G401 (cell line): Measurements from ENCODE around the gene TEAD2. TPM values are rescaled to one million over a fixed set of nuclear protein-coding genes. Genes with fewer than 3 reads are reported as not detected.

Experiments used
- DNase-seq: peaks from one replicate; pipeline ENCODE4 v3.0.0-alpha.2; 2015; ENCODE audit warnings: low spot score
- in situ Hi-C: cut with HindIII; loops from 2 replicates; pipeline ENCODE4 v1.10.0; 2016; ENCODE audit warnings: low sequenced_read_pairs, mixed read lengths
- total RNA-seq: library from RNA; depleted of rRNA; stranded (reverse); fragments of >200 nt; shearing (Covaris generic); gene quantifications from 2 replicates; pipeline ENCODE4 v1.2.3, GENCODE V29; 2014; rRNA removed

Gene TEAD2
- 30.2 and 33.2 TPM in 2 replicates for total RNA-seq

DNA sequence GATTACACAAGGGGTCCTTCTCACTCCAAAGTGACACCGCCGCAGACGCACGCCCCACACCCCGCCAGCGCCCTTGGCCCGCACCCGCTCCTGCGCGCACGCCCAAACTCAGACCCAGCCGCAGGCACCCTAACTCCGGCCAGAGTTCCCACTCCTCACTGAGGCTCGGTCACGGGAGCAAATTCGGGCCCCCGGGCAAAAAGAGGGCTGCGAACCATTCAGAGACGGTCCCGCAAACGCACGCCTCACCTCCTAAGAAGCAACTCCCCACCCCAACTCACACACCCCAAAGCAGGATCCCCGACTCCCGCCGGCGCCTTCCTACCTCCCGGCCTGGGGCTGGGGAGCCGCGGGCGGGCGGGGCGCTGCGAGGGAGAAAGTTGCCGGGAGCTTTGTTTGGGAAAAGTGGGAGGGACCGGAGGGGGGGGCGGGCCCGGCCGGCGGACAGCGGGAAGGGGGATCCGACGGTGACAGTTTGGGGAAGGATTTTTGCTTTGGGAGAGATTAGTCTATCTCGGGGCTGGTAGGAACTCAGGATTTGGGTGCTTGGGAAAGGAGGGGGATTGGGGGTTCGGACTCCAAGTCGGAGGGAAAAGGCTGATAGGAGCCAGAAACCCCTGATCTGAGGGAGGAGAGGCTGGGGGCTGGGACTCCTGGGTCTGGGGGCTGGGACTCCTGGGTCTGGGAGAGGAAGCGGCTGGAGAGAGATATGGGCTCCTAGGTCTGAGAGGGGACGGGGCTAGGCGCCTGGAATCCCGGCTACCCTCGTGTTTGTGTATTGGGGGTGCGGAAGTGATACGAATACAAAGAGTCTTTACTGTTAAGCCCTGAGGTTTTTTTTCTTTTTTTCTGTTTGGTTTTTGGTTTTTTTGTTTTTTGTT, at the start of gene TEAD2:
TSS of gene TEAD2 (minus strand) at position 369 of the 881 bp plus-strand sequence. CDS start 2,341 bp downstream, outside the sequence.
- no peak for DNase-seq
- in situ Hi-C loops, result no loop called here

DNA sequence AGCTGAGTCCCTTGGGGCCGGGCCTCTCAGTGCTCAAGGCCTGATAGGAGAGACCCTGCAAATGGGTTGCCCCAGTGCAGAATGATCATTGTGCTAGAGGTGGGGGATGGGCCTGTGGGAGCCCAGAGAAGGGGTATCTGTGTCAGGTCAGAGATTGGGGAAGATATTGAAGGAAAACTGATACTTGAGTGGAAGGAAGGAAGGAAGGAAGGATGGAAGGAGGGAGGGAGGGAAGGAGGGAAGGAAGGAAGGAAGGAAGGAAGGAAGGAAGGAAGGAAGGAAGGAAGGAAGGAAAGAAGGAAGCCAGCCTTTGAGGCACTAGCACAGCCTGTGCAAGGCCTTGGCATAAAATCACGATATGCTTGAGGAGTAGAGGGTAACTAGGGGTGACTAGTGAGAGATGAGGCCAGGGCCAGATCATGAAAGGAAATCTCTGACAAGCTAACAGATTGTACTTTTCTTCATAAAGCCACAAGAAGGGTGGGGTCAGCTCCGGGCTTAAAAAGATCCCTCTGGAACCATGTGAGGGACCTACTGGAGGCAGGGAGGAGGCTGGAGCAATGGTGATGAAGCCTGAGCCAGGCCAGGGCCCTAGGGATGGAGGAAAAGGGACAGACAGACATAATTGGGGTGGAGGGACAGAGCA, 49.6 kb upstream of the TEAD2 start:
- in situ Hi-C loops, result no loop called here

GRCh38 chr19:49409441-49410029, 47.3 kb upstream of the TEAD2 start:
- in situ Hi-C loops, result no loop called here

More for the DNA sequence above, 49.6 kb upstream of the TEAD2 start:
- DNase-seq, result no peak

GRCh38 chr19:49408816-49409440, 46.7 kb upstream of the TEAD2 start:
- DNase-seq, result no peak
- in situ Hi-C loops, result no loop called here

More at GRCh38 chr19:49409441-49410029, 47.3 kb upstream of the TEAD2 start:
- DNase-seq, result no peak

GRCh38 chr19:49407482-49408015, 45.3 kb upstream of the TEAD2 start:
- in situ Hi-C loops, result no loop called here
- DNase-seq, result no peak

DNA sequence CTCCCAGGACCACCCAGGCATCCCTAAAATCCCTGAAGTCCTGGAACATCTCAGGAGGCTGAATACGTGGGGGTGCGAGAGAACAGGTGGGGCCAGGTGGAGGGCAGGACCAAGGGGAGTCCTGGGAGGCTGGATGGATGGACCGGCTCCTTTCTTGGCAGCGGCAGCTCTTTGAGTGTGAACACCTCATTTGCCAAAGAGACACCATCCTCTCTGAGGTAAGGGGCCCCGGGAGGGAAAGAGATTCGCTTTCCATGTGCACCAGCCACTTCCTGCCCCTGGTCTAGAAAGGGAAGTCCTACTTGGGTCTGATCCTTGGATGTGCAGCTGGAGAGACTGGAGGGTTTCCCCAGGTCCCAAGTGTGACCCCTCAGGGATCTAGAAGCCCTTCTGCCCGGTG, 44.9 kb upstream of the TEAD2 start:
- in situ Hi-C loops, result no loop called here
- no peak for DNase-seq

- in situ Hi-C loops, result no loop called here
- peak; percentile 32 for DNase-seq
These were observed 41.4 kb upstream of the TEAD2 start for GRCh38 chr19:49403404-49404187.

DNA sequence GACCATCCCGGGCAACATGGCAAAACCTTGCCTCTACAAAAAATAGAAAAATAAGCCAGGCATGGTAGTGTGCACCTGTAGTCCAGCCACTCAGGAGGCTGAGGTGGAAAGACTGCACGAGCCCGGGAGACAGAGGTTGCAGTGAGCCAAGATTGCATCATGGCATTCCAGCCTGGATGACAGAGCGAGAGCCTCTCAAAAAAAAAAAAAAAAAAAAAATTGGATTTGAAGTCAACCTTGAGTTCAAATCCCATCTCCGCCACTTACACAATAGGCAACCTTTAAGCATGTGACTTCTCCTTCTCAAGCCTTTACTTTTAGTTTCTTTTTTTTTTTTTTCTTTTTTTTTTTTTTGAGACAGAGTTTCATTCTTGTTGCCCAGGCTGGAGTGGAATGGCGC, 37.8 kb upstream of the TEAD2 start:
- in situ Hi-C loops, result no loop called here
- no peak for DNase-seq

- in situ Hi-C loops, result no loop called here
- peak; percentile 68 for DNase-seq
These were observed 36.7 kb upstream of the TEAD2 start for GRCh38 chr19:49398931-49399330.

- in situ Hi-C loops, result no loop called here
- peak; percentile 23 for DNase-seq
These were observed 35.9 kb upstream of the TEAD2 start for GRCh38 chr19:49398001-49398615.

DNA sequence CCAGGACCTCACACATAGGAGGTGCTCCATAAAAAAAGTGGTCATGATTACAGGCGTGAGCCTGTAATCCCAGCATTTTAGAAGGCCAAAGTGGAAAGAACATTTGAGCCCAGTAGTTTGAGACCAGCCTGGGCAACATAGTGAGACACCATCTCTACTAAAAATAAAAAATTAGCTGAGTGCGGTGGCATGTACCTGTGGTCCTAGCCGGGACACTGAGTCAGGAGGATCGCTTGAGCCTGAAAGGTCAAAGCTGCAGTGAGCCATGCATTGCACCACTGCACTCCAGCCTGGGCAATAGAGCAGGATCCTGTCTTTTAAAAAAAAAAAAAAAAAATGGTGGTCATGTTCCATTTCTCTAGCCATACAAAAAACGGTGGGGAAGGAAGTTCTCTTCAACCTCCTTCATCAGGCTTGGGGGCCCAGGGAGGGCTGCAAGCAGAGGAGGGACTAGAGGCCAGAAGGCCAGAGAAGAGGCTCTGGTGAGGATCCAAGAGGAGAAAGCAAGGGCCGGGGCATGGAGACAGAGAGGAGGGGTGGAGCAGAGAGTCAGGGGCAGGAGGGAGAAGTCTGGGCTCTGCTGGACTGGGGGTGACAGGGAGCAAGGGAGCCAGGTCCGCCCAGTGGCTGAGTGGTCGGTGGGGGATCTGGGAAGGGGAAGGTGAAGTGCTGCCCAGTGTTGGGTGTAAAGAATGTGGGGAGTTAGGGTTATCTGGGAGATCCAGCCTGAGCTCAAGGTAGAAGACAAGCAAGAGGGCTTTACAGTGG, 34.7 kb upstream of the TEAD2 start:
- DNase-seq, result no peak
- in situ Hi-C loops, result no loop called here

DNA sequence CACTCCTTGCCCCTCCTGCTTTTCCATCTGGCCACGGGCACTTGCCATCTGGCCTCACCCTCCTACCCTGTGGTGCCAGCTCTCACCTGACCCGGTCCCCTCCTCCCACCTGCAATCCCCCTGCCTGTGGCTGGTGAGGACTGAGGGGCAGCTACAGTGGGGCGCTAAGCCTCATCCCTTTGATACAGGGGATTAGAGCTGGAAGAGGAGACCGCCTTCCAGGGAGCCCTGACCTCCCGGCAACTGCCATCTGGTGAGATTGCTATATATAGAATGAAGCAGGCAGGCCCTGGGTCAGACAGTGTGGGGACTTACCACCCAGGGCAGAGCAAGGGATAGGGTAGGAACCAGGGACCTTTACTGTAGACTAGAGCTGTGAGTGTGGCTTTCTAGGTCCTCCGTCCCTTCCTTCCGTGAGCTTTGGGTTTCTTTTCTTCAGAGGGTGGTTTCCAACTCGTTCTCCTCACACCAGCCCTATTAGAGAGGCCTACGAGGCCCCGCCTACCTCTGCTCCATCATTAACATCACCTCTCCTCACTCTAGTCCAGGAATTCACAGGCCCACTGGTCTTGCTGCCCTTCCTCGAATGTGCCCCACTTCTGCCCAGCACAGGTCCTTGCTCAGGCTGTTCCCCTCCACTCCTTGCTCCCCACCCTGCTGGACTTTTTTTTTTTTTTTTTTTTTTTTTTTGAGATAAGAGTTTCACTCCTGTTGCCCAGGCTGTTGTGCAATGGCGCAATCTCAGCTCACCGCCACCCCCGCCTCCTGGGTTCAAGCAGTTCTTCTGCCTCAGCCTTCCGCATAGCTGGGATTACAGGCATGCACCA, 33.6 kb upstream of the TEAD2 start:
- DNase-seq, result peak; percentile 87
- in situ Hi-C loops, result no loop called here

DNA sequence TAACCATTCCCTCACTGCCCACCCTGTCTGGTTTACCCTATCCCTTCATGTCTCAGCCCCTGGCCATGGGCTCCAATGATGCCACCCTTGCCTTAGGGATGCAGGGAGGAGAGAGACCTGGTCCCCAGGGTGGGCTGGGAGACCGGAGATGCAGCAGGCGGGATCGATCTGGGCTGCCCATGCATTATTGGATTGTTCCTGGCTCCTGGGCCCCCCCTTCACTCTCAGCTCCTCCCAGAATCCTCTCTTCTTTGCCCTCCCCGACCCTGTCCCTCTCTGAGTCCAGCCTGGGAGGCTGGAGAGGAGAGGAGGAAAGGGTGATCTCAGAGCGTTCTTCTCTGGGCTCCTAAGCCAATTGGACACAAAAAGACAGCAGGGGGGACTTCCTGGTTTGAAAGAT, 31.7 kb upstream of the TEAD2 start:
- DNase-seq, result peak; percentile 16
- in situ Hi-C loops, result no loop called here

- in situ Hi-C loops, result no loop called here
- peak; percentile 96 for DNase-seq
These were observed 29.6 kb upstream of the TEAD2 start for GRCh38 chr19:49391581-49392399.

DNA sequence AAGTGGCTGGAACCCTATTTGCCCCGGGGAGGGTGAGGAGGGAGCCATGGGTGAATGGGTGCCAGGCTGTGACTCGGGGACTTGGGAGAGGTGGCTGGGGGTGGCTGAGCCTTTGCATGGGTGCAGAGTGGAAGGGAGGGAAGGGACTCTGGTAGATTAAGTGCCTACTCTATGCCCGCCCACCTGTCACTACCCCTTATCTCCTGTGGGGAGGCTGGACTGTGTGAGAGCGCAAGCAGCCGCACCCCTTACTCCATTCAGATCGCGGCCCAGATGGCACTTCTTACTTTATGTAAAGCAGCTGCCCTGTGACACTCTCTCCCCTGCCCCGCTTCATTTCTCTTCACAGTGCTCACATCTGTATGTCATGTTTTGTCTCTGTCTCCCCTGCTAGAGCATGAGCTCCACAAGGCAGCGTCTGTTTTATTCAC, 28.7 kb upstream of the TEAD2 start:
- in situ Hi-C loops, result no loop called here
- DNase-seq, result peak; percentile 15
